H9 (cell line): ENCODE data around the gene TELO2. TPM values are rescaled to one million over a fixed set of nuclear protein-coding genes. Genes with fewer than 3 reads are reported as not detected.

Experiments
- DNase-seq: peaks from one replicate; pipeline ENCODE4 v3.0.0-alpha.2; 2017
- H2AFZ ChIP-seq: one replicate; pipeline ENCODE4 v1.6.1; 2013; ENCODE audit warnings: mild to moderate bottlenecking, low read length, control low read depth, moderate library complexity
- H2AK5ac ChIP-seq: 2 replicates; pipeline ENCODE4 v1.6.1; 2013; ENCODE audit warnings: low read length, control low read depth, mixed read lengths; ENCODE audit not compliant: insufficient read length
- H2BK120ac ChIP-seq: one replicate; pipeline ENCODE4 v1.6.1; 2013; ENCODE audit warnings: low read depth, mild to moderate bottlenecking, low read length, control low read depth, inconsistent platforms; ENCODE audit not compliant: poor library complexity, severe bottlenecking
- H2BK12ac ChIP-seq: 2 replicates; pipeline ENCODE4 v1.6.1; 2013; ENCODE audit warnings: low read length, control low read depth, mixed read lengths, low read depth; ENCODE audit not compliant: insufficient read length
- H2BK15ac ChIP-seq: 2 replicates; pipeline ENCODE4 v1.6.1; 2013; ENCODE audit warnings: low read depth, low read length, control low read depth
- H2BK20ac ChIP-seq: one replicate; pipeline ENCODE4 v1.6.1; 2013; ENCODE audit warnings: low read depth, mild to moderate bottlenecking, low read length, control low read depth, inconsistent platforms; ENCODE audit not compliant: poor library complexity, severe bottlenecking
- H2BK5ac ChIP-seq: 2 replicates; pipeline ENCODE4 v1.6.1; 2013; ENCODE audit warnings: low read length, control low read depth, mixed read lengths; ENCODE audit not compliant: insufficient read length
- H3K14ac ChIP-seq: 2 replicates; pipeline ENCODE4 v1.6.1; 2013; ENCODE audit warnings: low read length, control low read depth; ENCODE audit not compliant: insufficient read depth
- H3K18ac ChIP-seq: 2 replicates; pipeline ENCODE4 v1.6.1; 2013; ENCODE audit warnings: low read depth, mild to moderate bottlenecking, mixed read lengths, low read length, control low read depth; ENCODE audit not compliant: insufficient read length
- H3K23ac ChIP-seq: 2 replicates; pipeline ENCODE4 v1.6.1; 2013; ENCODE audit warnings: low read length, control low read depth, mixed read lengths, low read depth; ENCODE audit not compliant: insufficient read length
- H3K23me2 ChIP-seq: 2 replicates; pipeline ENCODE4 v1.6.1; 2013; ENCODE audit warnings: low read depth, mild to moderate bottlenecking, mixed read lengths, low read length, control low read depth; ENCODE audit not compliant: insufficient read length, poor library complexity, severe bottlenecking
- H3K27ac ChIP-seq: 2 replicates; pipeline ENCODE4 v1.5.1; 2013; ENCODE audit warnings: low read length, control low read depth, mixed read lengths, low read depth; ENCODE audit not compliant: insufficient read length
- H3K27me3 ChIP-seq: 2 replicates; pipeline ENCODE4 v1.6.1; 2013; ENCODE audit warnings: low read length, control low read depth, inconsistent platforms; ENCODE audit not compliant: insufficient read depth
- H3K4ac ChIP-seq: 2 replicates; pipeline ENCODE4 v1.6.1; 2013; ENCODE audit warnings: low read depth, mild to moderate bottlenecking, control low read depth, inconsistent platforms, low read length, moderate library complexity
- H3K4me1 ChIP-seq: 2 replicates; pipeline ENCODE4 v1.6.1; 2013; ENCODE audit warnings: low read length, control low read depth, inconsistent platforms; ENCODE audit not compliant: insufficient read depth
- H3K4me2 ChIP-seq: 2 replicates; pipeline ENCODE4 v1.6.1; 2013; ENCODE audit warnings: low read length, control low read depth, mixed read lengths; ENCODE audit not compliant: insufficient read length, insufficient read depth
- H3K56ac ChIP-seq: 2 replicates; pipeline ENCODE4 v1.6.1; 2013; ENCODE audit warnings: low read depth, mild to moderate bottlenecking, mixed read lengths, low read length, control low read depth; ENCODE audit not compliant: insufficient read length
- H3K79me1 ChIP-seq: 2 replicates; pipeline ENCODE4 v1.6.1; 2013; ENCODE audit warnings: low read depth, mild to moderate bottlenecking, moderate library complexity, low read length, control low read depth, inconsistent platforms; ENCODE audit not compliant: insufficient read depth, poor library complexity, severe bottlenecking
- H3K79me2 ChIP-seq: 2 replicates; pipeline ENCODE4 v1.6.1; 2013; ENCODE audit warnings: low read length, control low read depth, inconsistent platforms; ENCODE audit not compliant: insufficient read depth
- H3K9ac ChIP-seq: 2 replicates; pipeline ENCODE4 v1.6.1; 2013; ENCODE audit warnings: low read length, control low read depth, mixed read lengths; ENCODE audit not compliant: insufficient read length; ENCODE audit errors: extremely low read depth
- H3K9me3 ChIP-seq: one replicate; pipeline ENCODE4 v1.6.1; 2013; ENCODE audit warnings: low read depth, low read length, inconsistent platforms; ENCODE audit not compliant: control insufficient read depth
- H3T11ph ChIP-seq: one replicate; pipeline ENCODE4 v1.6.1; 2013; ENCODE audit warnings: mild to moderate bottlenecking, low read length, control low read depth, inconsistent platforms
- H4K20me1 ChIP-seq: one replicate; pipeline ENCODE4 v1.6.1; 2013; ENCODE audit not compliant: control insufficient read depth, insufficient read length, insufficient read depth
- H4K5ac ChIP-seq: 2 replicates; pipeline ENCODE4 v1.6.1; 2013; ENCODE audit warnings: low read depth, mild to moderate bottlenecking, mixed read lengths, low read length, control low read depth; ENCODE audit not compliant: insufficient read length
- H4K8ac ChIP-seq: replicated peaks from 2 replicates; pipeline ENCODE4 v1.6.1; 2013; ENCODE audit warnings: low read length, control low read depth, mixed read lengths, low read depth; ENCODE audit not compliant: insufficient read length
- H4K91ac ChIP-seq: 2 replicates; pipeline ENCODE4 v1.6.1; 2013; ENCODE audit warnings: low read depth, mild to moderate bottlenecking, moderate library complexity, mixed read lengths, low read length, control low read depth; ENCODE audit not compliant: insufficient read length
- H3K27ac Mint-ChIP-seq, 3 experiments: 2 replicates in 2 of 3; 3 replicates in 1 of 3; pipeline ENCODE4 v1.8.0; 2020 to 2021; ENCODE audit warnings: mixed read lengths in 3 of 3, mild to moderate bottlenecking in 1 of 3, moderate library complexity in 1 of 3
- H3K27me3 Mint-ChIP-seq: 2 replicates; pipeline ENCODE4 v1.8.0; 2021; ENCODE audit warnings: low read depth, mild to moderate bottlenecking, moderate library complexity, mixed read lengths
- H3K36me3 Mint-ChIP-seq, 3 experiments: 2 replicates in 2 of 3; 3 replicates in 1 of 3; pipeline ENCODE4 v1.8.0; 2020 to 2021; ENCODE audit warnings: low read depth in 3 of 3, mixed read lengths in 3 of 3; ENCODE audit not compliant: insufficient read depth in 1 of 3
- H3K4me1 Mint-ChIP-seq, 2 experiments: 2 replicates each; pipeline ENCODE4 v1.8.0; 2020; ENCODE audit warnings: mixed read lengths in 2 of 2
- H3K4me3 Mint-ChIP-seq, 2 experiments: 2 replicates in 1 of 2; 3 replicates in 1 of 2; pipeline ENCODE4 v1.8.0; 2020 to 2021; ENCODE audit warnings: mild to moderate bottlenecking in 2 of 2, mixed read lengths in 2 of 2, moderate library complexity in 1 of 2
- H3K9me3 Mint-ChIP-seq, 2 experiments: 2 replicates in 1 of 2; 3 replicates in 1 of 2; pipeline ENCODE4 v1.8.0; 2020; ENCODE audit warnings: mild to moderate bottlenecking in 2 of 2, mixed read lengths in 2 of 2, moderate library complexity in 1 of 2
- CTCF ChIP-seq: fragments of 200-600 bp; sonication (generic); conservative IDR thresholded peaks from 3 replicates; pipeline ENCODE4 v1.8.0; 2021; ENCODE audit warnings: antibody characterized with exemption, mild to moderate bottlenecking
- WGBS: extraction: QIAGEN DNeasy Blood & Tissue Kit; methylation state at CpG from one replicate; pipeline ENCODE4 v1.1.7; 2013; ENCODE audit warnings: missing lambda C conversion rate, low lambda C conversion rate, mixed read lengths; ENCODE audit not compliant: insufficient read length; ENCODE audit errors: extremely low coverage; 5-methylcytosine and 5-hydroxymethylcytosine counted together
- total RNA-seq: library from RNA; stranded (reverse); gene quantifications from 2 replicates; pipeline ENCODE4 v1.2.1, GENCODE V29; 2021

The TELO2 gene
- total RNA-seq, 1 experiment from 2014 or later: 98.9 TPM

- Histone ChIP-seq H2BK5ac (no peak overlapping the region), H3K56ac (no peak overlapping the region), H2AK5ac (no peak overlapping the region), H3T11ph (no peak overlapping the region), H2BK20ac (no peak overlapping the region), H3K4me1 (peaks cover 4% of the 10 kb centered on the region), H3K4me2 (peak overlapping the region; percentile 53), H3K79me2 (peaks cover 11% of the 10 kb centered on the region; the same call in 1 of the 2 replicates), H3K9me3 (peaks cover 8% of the 10 kb centered on the region), H3K23ac (no peak overlapping the region), H3K14ac (no peak overlapping the region), H3K18ac (peak overlapping the region; percentile 12), H2BK120ac (no peak overlapping the region), H4K8ac (no peak overlapping the region), H2AFZ (no peak overlapping the region), H3K9ac (peak overlapping the region; percentile 42), H3K27ac (no peak overlapping the region), H4K20me1 (no peaks in the 10 kb centered on the region), H3K79me1 (peaks cover 10% of the 10 kb centered on the region), H4K91ac (no peak overlapping the region), H3K27me3 (no peaks in the 10 kb centered on the region), H3K4ac (no peak overlapping the region), H2BK15ac (no peak overlapping the region), H2BK12ac (no peak overlapping the region), H3K23me2 (peaks cover 11% of the 10 kb centered on the region), H4K5ac (no peak overlapping the region)
- TF ChIP-seq CTCF: no peak
- DNase-seq: no peak
- Mint-ChIP-seq H3K4me3 (peak overlapping the region; percentile 75 to 84), H3K36me3 (peaks cover 0 to 2% (median 0%) of the 10 kb centered on the region in 3 experiments; a peak in 3 of 7 replicates), H3K4me1 (peaks cover 10 to 15% of the 10 kb centered on the region in 2 experiments), H3K9me3 (peaks cover 19 to 30% of the 10 kb centered on the region in 2 experiments), H3K27me3 (peaks cover 31% of the 10 kb centered on the region), H3K27ac (no peak overlapping the region; a peak in 2 of 7 replicates)
- no CpG with 5 or more reads among the region's 15 CpGs for WGBS
Measured at GRCh38 chr16:1475552-1476114, 17.5 kb upstream of the TELO2 start.
